HG03025 (cell line): ENCODE data around the gene MYH16.
"Not testable (repeated sequence)": the region's sequence is repeated elsewhere in the genome, so short reads cannot be mapped to it uniquely, and the experiment has no call there.

Source experiments
- ATAC-seq: cut with Tn5 transposase; IDR thresholded peaks from one replicate; pipeline ENCODE4 v1.9.1; 2021; ENCODE audit warnings: mild to moderate bottlenecking, moderate library complexity; ENCODE audit not compliant: unreplicated experiment, low FRiP score

MYH16 gene

DNA sequence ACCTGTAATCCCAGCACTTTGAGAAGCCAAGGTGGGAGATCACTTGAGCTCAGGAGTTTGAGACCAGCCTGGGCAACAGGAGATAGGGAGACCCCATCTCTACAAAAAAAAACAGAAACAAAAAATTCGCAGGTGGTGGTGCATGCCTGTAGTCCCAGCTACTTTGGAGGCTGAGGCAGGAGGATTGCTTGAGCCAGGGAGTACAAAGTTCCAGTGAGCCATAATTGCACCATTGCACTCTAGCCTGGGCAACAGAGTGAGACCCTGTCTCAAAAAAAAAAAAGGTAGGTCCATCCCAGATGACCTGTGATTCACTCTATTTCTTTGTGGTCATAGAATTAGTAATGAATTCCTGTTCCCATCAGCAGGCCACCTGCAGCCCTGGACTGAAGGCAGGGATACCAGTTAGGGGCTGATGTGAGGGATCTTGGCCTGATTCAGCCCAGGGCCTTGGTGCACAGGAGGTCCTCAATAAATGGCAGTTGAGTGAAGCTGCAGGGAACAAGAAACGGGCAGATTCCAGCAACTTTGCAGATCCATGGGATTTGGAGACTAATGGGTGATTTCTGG, at the start of gene MYH16:
Gene MYH16 (plus strand): TSS at position 364 of the 570 bp plus-strand sequence.
- ATAC-seq, result no peak

DNA sequence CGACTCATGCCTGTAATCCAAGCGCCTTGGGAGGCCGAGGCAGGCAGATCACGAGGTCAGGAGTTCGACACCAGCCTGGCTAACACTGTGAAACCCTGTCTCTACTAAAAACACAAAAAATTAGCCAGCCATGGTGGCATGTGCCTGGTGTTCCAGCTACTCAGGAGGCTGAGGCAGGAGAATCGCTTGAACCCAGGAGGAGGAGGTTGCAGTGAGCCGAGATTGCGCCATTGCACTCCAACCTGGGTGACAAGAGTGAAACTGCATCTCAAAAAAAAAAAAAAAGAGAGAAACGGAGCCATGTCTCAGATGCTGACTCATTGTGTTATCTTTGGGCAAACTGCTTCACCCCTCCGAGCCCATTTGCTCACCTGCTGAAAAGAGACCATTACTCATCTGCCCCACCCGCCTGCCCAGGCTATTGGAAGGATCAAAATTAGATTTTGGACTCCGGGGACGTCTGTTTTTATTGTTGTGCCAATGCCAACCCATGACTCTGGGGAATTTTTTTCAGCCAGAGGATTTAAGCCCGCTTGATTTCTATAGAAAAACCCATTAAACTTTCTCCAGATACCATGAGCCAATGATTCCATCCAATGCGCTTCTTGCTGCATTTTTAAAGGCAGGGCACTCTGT, 48.3 kb upstream of the MYH16 start:
- ATAC-seq, result not testable (repeated sequence)

DNA sequence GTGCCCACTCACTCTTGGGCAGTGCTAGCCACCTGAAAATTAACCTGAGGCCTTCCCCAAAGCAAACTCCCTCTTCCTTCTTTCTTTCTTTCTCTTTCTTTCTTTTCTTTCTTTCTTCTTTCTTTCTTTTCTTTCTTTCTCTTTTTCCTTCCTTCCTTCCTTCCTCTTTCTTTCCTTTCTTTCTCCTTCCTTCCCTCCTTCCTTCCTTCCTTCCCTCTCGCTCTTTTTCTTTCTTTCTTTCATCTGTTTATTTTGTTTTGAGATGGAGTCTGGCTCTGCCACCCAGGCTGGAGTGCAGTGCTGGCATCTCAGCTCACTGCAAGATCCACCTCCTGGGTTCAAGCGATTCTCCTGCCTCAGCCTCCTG, 47.8 kb upstream of the MYH16 start:
- no peak for ATAC-seq

DNA sequence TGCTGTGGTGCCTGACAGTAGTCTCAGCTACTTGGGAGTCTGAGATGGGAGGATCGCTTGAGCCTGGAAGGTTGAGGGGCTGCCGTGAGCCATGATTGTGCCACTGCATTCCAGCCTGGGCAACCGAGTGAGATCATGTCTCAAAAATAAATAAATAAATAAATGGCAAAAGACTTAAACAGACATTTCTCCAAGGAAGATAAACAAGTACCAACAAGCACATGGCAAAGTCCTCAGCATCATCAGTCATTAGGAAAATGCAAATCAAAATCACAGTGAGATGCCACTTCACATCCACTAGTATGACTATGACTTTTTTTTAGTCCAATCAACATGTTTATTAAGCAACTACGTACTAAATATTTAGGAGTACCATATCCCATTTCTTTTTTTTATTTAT, 43.4 kb upstream of the MYH16 start:
- no peak for ATAC-seq

DNA sequence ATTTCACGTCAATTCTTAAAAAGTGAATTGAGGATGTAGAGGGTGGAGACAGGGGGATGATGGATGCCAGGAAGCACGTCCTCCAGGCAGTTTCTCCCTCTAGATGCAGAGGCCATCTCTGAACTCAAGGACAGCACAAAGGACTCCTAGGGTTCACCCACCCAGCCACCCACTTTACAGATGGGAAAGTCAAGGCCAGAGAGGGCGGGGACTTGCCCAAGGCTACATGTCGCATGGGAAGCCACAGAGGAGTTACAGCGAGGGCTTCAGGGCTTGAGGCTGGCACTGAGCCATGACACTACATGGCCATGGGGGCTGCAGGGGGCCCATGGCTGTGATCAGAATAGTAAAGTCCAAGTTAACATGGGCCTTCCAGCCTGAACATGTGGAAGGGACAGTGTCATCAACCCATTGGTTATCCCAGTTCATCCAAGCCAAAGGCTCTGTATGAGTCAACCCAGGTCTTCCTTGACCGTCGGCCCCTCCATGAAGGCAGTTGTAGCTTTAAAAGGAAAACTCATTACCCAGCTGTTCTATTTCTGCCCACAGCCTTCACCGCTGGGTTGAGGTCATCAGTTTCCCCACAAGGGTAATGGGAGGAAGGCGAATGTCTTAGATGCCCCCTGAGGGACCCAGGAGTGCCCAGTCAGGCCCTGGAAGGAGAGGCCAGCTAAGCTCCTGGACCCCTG, 40.4 kb upstream of the MYH16 start:
- no peak for ATAC-seq

DNA sequence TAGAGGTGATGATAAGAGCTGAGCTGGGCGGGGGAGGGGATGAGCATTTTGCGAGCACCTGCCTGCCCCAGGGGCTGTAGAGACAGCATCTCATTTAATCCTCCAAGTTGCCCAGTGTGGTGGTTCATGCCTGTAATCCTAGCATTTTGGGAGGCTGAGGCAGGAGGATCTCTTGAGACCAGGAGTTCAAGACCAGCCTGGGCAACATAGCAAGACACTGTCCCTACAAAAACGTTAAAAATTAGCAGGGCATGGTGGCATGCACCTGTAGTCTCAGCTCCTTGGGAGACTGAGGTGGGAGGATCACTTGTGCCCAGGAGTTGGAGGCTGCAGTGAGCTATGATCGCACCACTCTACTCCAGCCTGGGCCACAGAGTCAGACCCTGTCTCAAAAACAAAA, 39.7 kb upstream of the MYH16 start:
- ATAC-seq, result not testable (repeated sequence)

DNA sequence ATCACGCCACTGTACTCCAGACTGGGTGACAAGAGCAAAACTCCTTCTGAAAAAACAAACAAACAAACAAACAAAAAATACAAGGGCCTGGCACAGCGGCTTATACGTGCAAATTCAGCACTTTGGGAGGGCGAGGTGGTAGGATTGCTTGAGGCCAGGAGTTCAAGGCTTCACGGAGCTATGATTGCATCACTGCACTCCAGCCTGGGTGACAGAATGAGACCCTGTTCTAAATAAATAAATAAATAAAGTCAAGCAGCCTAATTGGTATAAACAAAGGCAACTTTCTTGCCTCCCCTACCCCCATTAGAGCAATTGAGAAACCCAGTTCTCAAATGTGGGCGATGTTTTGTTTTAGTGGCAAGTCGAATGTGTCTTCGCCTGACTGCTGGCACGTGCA, 38.5 kb upstream of the MYH16 start:
- no peak for ATAC-seq

DNA sequence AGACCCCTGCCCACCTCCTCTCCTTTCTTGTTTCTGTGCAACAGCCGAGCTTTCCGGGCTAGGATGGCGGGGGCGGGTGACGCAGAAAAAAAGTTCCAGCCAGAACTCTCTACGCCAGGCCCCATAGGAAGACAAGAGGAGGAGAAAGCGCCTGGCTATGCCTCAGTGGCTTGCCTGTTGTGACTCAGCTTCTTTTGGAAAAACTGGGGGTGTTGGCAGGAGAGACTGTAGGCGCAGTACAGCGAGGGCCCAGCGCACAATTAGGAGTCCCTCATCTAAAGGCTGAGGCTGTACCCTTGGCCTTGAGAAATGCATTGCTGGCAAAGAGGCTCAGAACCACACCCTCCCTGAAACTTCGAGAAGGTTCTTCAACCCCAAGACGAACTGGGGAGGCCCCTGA, 36.7 kb upstream of the MYH16 start:
- ATAC-seq, result no peak

DNA sequence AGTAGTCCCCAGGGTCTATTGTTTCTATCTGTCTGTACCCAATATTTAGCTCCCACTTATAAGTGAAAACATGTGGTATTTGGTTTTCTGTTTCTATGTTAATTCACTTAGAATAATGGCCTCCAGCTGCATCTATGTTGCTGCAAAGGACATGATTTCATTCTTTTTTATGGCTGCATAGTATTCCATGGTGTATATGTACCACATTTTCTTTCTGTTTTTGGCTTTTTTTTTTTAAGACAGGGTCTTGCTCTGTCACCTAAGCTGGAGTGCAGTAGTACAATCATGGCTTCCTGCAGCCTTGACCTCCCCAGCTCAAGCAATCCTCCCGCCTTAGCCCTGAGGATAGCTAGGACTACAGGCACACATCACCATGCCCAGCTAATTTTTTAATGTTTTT, 34.8 kb upstream of the MYH16 start:
- not testable (repeated sequence) for ATAC-seq

DNA sequence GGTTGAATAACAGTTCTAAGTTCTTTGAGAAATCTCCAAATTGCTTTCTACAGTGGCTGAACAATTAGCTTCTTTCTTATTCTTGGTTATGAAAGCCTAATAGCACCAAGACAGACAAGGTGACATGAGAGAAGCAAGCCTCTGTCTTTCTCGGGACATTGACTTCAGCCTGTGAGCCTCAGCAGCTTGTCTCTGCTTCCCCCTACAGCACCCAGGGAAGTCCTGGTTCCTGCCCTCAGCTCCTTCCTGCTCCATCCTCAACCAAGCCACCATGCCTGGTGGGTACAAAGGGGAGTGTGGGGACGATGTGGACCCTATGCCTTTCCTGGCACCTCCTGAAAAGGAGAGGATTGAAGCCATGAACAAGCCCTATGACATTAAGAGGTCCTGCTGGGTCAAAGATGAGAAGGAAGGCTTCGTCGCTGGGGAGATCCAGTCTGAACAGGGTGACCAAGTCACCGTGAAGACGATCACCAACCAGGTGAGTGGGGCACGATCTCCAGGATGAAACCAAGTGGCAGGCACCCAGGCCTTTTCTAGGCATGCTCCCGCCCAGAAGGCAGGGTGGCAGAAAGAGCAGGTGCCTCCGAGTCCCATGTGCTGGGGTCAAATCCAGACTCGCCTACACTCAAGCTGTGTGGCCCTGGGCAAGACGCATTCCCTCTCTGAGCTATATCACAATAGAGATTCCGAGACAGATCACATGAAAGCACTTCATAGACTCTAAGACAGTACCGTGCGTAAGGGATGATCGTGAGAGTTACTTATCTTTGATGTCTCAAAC, 33.9 kb upstream of the MYH16 start:
- no peak for ATAC-seq

DNA sequence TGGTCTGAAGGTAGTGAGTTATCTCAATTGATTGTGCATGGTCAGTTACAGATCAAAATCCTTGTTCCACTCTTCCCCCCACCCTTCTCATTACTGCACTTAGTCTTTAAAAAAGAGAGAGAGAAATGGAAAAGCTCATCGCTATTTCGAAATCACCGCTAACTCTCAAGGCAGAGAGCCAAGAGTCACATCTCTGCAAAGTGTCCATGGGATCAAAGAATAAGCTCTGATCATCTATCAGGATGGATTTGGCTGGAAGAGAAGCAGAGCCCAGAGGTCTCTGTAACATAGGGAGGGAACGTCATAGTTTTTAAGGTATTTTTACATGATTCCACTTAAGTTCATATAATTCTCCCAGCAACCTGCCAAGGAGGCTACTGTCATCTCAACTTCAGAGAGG, 30.0 kb upstream of the MYH16 start:
- ATAC-seq, result no peak

DNA sequence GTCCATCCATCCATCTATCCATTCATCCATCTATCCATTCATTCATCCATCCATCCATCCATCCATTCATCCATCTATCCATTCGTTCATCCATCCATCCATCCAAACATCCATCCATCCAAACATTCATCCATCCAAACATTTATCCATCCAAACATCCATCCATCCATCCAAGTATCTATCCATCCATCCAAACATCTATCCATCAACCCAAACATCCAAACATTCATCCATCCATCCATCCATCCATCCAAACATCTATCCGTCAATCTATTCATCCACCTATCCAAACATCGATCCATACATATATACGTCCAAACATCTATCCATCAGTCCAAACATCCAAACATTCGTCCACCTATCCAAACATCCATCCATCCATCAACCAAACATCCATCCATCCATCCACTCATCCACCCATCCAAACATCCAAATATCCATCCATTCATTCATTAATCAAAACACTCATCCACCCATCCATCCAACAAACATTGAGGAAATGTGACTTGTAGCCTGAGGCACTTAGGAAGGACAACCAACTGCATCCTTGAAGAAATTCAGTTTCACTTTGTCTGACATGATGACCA, 28.8 kb upstream of the MYH16 start:
- ATAC-seq, result no peak

DNA sequence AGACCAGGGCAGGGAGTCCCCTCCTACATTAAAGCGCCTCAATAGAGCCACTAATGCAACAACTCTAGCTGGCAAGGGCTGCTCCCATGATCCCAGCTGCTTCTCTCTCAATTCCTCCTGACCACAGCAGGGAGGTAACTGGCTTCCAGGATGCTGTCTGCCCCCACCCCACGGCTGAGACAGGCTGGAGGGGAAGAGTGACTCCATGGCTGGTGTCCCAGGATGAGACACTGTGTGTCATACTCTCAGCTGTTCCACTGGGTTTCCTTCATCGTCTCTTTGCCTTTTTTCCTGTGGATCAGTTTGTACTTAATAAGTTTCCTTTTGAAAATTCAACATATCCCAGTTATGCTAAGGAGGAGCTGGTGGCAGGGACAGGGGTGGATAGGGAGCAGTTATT, 27.7 kb upstream of the MYH16 start:
- no peak for ATAC-seq

DNA sequence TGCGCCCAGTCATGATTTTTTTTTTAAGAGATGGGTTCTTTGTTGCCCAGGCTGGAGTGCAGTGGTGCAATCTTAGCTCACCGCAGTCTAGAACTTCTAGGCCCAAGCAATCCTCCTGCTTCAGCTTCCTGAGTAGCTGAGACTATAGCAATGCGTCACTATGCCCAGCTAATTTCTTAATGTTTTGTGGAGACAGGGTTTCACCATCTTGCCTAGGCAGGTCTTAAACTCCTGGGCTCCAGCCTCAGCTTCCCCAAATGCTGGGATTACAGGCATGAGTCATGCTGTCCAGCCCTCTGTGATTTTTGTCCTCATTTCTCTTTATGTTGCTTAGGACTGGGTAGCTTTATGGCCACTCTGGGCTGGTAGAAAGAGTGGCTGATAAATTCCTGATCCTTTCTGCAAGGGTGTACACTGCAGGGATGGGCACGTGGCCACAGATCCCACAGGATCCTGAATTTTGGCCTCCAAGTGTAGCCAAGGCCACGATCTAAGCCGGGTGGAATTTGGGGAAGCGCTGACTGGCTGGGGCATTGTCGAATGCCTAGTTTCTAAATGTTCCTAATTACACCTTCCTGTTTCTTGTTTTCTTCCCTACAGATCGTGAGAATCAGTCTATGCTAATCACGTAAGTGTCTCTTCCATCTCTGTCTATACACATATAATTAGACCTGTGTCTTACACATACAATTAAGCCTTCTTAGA, 24.1 kb upstream of the MYH16 start:
- ATAC-seq, result no peak

DNA sequence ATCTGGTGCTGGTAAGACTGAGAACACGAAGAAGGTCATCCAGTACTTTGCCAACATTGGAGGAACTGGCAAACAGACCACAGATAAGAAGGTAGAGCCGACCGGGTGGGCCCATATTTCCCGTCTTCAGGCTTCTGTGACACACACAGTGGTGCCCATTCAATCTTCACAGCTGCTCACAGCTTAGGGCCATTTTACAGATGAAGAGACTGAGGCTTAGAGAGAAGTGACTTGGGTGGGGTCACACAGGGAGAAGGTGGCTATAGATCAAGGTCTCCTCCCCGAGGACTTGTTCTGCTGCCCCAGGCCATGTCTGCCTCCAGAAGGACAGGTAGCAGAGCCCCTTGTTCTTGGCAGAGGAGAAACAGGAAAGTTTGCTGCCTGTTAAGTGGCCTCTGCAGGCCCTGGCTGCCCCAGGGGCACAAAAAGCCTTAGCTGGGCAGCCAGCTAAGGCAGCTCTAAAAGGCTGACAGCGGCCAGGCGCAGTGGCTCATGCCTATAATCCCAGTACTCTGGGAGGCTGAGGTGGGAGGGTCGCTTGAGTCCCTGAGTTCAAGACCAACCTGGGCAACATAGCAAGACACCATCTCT, 22.6 kb upstream of the MYH16 start:
- ATAC-seq, result no peak

DNA sequence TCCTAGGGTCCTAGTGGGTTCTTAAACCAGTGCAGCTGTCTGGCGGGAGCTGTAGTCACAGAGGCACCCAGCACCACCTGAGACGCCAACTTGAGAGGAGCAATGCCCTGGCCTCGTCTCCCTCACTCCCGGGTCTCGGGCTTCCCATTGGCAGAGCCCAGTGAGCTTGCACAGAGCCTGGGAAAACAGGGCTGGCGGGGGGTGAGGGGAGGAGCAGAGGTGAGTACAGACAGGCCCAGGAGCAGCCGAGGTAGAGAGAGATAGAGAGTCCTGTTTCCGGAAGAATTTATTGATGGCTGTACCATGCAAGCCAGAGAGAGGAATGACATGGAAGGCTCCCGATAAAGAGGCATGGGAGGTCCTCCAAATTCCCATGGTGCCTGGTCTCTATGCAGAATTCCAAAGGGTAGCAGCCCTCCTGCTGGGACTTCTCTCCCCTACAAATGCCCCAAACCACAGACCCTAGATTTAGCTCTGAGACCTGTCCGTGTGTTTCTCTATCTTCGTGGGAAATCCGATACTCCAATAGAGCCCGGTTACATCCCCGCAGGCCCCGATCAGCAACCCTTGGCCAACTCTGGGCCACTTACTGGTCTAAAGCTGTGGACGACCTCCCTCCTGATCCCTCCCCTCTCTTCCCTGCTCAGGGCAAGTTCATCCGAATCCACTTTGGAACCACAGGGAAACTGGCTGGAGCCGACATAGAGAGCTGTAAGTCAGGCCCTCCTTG, 20.3 kb upstream of the MYH16 start:
- ATAC-seq, result no peak

DNA sequence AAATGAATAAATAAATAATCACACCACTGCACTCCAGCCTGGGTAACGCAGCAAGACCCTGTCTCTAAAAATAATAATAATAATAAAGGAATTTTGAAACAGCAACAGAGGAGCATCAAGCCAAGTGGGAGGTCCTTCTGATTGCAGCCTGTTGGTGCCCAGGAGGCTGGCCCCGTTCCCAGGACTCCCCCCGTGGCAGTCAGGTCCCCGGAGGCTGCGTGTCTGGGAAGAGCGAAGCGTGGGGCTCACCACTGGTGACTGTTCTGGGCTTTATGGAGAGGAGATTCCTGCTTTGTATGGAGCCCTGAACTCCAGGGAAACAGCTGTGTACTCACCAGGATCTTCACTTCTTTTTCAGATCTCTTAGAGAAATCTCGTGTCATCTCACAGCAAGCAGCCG, 19.3 kb upstream of the MYH16 start:
- ATAC-seq, result no peak

DNA sequence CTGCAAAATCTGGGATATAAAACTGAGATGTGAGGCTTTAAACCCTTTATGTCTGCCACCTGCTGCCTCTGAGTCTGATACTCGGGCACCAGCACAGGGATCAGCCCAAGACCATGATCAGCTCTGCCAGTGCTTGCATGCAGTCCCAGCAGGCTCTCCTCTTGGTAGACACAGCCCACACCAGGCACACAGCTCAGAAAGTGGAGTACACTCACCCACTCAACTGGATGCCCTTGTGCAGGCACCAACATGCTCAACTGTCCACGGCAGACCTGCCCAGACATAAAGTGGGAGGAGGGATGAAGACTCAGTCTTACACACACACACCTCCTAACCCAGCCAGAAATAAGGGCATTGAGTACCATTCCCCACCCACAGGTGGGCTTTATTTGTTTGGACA, 18.2 kb upstream of the MYH16 start:
- ATAC-seq, result no peak

DNA sequence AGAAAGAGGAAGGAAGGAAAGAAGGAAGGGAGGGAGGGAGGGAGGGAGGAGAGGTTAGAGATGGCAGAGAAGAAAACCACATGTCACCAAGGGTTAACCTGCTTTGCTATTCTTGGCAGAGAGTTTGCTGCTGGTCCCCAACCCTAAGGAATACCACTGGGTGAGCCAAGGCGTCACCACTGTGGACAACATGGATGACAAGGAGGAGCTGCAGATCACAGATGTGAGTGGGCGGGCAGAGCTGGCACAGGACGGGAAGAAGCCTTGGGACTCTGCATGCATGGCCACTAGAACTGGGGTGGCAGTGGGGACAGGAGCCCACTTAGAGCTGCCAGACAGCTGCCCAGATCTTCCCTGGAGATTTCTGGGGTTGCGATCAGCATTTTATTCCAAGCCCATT, 17.2 kb upstream of the MYH16 start:
- no peak for ATAC-seq
